CD4-positive, alpha-beta T cell treated with Interleukin-4 for 1 hour (primary cell): ENCODE results near the gene SUPT3H.
A peak's percentile ranks its signal among the peaks of the same experiment; 100 is the strongest.

Experiments used
- DNase-seq, 2 donors: peaks; one replicate each; pipeline ENCODE4 v3.0.0-alpha.2; 2020 to 2022

SUPT3H gene

DNA sequence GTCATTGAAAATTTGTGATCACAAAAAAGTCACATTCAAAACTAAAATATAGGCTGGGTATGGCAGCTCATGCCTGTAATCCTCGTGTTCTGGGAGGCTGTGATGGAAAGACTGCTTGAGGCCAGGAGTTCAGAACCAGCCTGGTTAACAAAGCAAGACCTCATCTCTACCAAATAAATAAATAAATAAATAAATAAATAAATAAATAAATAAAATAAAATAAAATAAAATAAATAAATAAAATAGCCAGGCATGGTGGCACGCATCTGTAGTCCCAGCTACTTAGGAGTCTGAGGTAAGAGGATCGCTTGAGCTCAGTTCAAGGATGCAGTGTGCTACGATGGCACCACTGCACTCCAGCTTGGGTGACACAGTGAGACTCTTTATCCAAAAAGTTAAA lies 392.7 kb downstream of the SUPT3H start:
- no peak for DNase-seq

DNA sequence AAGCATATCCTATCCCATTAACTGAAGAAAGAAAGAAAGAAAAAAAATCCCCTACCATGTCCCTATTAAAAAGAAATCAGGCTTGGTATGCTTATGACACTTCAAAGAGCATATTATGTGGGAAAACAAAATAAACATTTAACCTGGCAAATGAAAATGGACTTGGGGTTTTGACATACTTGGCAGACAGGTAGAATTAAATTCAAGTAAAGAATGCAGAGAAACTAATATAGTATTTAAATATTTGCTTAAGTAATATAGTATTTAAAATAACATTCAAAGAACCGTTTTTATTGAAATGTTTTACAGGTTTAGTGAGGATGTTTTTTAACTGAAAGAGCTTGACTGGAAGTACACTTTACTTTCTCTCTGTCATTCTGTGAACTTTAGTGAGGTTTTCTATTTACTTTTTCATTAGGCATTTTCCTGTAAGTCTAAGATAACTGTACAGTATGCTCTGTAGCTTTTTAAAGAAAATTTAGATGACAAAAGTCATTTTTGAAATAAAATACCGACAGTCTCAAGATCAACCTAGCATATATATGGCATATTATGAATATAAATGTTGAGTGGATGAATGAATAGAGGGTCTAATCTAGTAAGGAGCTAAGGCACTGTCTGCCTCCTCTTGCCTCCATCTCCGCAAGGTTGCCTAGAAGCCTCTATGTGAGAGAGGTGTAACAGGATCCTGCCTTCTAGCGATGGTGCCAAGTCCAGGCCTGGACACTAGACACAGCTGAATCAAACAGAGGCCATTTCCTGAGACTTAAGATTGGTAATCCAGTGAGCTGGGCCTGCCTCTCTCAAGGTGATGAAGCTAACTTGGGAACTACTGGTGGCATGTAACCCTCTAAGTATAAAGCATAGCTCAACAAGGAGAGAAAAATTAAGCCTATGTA lies 394.0 kb downstream of the SUPT3H start:
- no peak for DNase-seq

DNA sequence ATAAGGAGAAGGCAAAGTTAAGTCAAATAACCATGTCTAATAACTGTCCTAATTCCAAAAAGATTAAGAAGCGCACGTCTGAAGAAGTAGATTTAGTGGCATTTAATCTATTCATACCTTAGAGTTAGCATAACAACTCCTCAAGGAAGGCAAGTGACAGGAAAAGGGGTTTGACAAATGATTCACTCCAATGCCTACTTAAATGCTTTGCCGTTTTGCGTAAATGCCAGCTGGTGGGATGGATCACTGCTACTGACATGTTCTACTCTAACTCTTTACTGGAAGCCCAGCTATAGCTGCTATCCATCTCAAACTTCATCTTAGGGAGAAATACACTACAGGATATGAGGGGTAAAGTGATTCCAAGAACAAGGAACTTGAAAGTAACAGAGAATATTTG lies 396.9 kb downstream of the SUPT3H start:
- DNase-seq, result no peak

DNA sequence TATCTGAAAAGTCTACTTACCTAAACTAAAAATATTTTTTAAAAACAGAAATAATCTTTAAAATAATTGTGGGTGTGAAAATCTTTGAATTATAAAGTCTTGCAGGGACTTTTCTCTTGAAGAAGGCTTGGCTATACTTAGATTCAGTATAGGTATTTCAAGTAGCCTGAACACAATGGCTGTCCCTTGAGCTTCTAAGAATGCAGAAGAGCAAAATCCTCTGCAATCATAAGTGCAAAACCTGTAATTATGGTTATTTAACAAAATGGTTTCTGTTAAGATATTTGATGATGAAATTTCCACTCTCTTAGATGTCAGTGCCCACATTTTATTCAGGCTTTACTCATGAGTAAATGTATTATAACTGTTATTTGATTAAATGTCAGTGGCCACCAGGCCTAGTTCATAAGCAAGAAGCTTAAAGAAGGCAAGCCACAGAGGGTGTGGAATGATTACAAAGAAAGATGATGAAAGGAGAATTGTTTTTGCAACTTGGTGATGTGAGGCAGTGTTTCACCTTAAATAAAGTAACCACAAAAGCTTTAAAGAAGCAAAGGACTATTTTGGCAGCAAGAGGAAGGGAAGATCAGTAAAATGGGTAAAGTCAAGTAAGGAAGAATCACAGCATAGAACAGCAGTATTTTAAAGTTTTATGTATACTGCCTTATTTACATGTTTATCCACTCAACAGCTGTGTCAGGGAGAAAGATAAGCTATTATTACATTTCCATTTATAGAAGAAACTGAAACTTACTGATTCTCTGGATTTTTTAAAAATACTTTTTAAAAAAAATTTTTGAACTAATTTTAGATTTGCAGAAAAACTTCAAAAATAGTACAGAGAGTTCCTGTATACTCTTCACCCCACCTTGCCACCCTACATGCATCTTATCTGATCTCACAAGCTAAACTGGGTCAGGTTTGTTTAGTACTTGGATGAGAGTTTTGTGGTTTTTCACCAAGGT lies 400.8 kb downstream of the SUPT3H start:
- peak in 1 of 2 donors; percentile 70 for DNase-seq

DNA sequence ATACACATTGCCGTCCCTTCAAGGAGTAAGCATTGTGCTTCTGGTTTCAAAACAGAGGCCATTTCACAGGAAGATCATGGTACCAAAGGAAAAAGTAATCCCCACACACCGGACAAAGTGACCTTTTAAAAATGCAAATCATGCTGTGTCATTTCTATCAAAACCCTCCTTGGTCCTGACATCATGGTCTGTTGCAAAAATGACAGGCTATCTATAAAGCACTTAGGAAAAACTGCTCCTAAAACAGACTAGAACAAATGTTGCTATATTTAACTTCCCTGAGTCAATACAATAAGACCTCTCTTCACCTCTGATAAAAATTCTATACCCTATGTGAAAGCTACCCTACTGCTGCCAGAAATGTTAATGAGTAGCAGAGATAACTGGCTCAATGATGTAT lies 403.2 kb downstream of the SUPT3H start:
- no peak for DNase-seq

DNA sequence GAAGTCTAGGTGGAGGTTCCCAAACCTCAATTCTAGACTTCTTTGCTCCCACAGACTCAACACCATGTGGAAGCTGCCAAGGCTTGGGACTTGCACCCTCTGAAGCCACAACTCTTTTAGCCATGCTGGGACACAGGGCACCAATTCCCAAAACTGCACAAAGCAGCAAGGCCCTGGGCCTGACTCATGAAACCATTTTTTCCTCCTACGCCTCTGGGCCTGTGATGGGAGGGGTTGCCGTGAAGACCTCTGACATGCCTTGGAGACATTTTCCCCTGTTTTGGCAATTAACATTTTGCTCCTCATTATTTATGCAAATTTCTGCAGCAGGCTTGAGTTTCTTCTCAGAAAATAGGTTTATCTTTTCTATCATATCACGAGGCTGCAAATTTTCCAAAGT lies 405.0 kb downstream of the SUPT3H start:
- no peak for DNase-seq

DNA sequence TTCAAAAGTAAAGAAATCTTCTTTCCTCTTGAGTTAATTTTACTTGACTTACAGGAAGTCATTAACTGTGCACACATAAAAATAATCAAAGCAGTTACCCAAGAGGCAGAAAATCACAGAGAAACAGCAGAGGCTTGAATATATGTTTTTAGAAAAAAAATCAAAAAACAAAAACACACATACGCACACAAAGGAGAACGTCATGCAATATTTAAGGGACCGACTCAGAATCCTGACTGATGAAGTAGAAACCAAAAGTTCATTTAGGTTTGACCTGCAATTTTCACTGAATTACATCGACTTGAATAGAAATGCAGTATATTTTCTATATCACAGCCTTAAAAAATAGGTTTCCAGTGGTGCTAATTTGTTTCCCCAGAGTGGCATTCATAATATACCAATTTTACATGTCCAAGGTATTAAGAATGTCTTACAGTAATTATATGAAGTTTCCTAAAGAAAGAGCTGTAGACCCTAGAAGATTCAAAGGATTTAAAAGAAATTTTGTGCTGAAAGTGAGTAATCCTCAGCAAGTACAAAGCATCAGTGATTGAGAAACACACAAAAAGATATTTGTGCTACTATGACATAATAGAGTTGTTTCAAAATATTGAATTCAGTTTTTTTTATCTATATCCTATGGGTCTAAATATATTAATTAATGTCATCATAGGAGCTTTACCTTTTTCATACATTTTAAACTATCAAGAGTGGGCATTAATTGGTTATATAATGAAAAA lies 408.1 kb downstream of the SUPT3H start:
- DNase-seq, result no peak

DNA sequence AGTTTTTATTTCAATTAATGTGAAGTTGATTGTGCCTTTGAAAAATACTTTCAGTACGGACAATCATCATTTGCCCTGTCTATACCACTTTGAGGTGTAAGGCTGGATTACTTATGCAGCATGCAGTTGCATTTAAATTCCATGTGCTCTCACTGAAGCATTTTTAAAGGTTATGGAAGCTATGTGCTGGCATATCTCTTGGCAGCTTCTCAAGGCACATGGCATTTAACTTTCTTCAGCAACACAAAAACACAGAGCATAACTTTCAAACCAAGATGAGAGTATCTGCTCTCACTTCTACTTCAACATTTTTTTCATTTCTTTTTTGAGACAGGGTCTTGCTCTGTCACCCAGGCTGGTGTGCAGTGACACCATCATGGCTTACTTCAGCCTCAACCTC lies 410.3 kb downstream of the SUPT3H start:
- no peak for DNase-seq

DNA sequence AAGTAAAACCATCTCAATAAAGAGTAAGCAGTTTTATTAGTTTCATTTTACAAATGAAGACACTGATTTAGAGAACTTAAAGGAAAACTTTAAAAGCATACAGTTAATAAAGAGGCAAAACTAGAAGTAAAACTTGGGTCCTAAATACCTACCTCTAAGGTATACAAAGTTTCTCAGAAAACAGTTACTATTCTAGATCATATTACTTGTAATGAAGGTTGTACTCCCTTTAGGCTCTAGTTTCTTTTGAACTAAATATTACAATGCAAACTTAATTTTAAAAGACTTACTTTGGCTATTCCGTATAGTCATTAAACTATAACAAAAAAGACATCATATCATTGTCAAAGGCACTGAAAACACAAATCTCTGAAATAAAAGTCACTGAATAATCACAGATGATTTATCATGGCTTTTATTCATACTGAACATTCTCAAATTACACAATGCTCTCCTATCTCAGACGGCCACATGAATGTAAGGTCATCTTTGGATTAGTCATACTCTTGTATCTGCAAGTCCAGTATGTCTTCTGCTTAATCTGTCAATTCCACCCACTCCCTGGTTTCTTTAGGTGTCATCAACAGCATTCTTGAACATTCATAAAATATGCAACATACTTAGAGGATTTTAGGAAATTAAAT lies 411.2 kb downstream of the SUPT3H start:
- DNase-seq, result no peak

DNA sequence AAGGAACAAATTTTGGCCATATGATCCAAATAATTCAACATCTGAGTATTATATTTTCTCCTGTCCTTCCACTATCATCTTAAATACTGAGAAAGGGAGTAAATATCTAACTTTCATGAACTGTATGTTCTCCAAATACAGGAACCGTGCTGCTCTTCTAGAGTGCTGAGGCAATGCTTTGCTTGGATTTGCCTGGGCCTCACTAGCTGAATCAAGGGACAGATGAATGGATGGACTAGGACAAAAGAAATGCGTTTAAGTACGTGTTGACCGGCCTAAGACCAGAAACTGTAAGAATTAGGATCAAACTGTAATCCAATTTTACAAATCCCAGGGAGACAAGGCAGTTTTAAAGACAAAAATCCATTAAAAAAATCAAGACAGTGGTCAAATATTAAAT lies 412.0 kb downstream of the SUPT3H start:
- DNase-seq, result no peak

DNA sequence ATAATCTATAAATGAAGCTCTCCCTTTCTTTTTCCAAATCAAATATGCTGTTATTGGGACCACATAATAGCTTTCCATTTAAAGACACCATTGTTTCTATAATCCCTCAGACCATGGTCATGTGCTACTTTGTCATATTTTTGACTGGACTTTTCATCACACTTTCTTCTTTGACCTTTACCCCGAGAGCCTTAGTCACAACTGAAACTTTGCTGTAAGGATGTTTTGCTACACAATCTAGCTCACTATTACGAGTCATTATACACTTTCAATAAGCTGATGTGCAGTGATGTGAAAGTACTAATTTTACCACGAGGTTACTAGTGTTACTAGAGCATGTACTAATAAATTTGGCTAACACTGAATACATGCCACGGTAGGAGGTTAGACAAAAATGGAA lies 416.8 kb downstream of the SUPT3H start:
- DNase-seq, result no peak

DNA sequence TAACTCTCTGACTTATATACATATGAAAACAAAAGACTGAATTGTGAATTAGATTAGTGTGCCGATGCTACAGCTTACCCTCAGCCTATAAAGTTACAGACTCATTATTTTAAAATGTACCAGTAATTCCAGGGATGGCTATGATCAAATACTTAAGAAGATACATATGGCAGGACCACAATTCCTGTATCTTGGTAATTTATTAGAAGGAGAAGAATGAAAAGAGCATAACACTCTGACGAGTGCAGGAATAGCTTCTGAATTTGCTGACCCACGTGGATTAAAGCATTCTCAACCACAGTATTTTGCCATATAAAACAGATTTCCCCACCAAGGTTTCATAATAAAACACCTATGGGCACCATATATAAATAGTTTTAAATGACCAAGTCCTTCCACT lies 418.1 kb downstream of the SUPT3H start:
- no peak for DNase-seq

DNA sequence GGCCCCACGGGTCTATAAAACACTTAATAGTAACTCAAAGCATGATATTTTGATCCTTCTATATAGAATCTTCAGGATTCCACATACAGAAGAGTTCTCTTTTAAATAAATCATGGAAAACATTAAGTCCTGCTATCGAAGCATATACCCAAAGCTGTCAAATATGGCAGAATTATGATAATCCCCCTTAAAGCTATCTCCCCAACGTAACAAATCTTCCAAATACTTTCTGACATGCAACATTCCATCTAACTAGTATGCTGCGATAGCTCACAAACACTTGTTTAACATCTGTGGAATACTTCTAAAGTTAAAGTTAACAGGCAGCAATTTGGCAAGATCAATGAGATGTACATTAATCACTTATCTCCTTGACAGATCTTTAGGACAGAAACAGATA lies 420.6 kb downstream of the SUPT3H start:
- DNase-seq, result no peak

DNA sequence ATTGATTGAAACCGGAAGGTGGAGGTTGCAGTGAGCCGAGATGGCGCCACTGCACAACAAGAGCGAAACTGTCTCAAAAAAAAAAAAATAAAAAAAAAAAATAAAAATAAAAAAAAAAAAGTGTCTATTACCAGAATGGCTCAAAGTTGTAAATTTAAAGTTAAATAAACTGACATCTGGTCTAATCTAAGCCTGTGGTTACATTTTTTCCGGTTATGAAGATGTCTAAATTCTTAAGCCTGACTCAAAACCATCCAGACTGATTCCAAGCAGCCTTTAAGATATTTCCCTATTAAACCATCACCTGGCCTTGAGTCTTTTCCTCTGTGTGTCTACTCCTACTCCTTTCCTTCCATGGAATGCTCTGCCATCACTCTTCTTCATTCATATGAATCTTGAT lies 421.3 kb downstream of the SUPT3H start:
- no peak for DNase-seq

DNA sequence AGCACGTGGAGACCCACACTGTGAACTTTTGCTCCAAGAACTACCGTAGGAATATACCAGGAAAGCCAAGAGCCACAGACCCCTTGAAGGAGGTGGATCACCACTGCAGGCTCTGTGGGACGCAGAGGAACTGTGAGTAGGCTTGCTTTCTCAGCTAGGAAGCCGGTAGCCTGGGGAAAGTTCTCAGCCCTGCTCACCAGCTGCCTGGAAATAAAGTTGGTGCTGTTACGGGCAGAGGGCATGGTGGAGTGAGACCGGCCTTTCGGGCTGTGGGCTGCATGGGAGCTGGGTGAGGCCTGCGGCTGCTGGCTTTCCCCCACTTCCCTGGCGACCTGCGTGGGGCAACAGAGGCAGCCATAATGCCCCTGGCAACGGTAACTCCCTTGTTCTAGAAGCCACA lies 422.6 kb downstream of the SUPT3H start:
- no peak for DNase-seq

DNA sequence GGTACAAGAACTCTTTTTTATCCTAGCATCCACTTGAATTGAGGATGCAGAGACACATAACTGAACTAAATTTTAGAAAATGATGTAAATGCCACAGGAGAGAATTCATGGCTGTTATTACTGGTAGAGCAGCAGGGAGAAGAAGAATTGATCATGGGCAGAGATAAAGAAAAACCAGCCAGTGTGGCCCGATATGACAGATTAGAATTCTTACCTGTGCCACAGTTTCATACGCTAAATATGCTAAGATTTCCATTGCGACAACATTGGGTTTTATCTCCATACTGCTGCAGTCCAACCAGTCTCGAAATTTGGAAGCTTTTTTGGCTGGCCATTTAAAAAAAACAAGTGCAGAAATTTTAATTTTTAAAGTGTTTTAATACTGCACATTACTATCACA lies 423.5 kb downstream of the SUPT3H start:
- no peak for DNase-seq

DNA sequence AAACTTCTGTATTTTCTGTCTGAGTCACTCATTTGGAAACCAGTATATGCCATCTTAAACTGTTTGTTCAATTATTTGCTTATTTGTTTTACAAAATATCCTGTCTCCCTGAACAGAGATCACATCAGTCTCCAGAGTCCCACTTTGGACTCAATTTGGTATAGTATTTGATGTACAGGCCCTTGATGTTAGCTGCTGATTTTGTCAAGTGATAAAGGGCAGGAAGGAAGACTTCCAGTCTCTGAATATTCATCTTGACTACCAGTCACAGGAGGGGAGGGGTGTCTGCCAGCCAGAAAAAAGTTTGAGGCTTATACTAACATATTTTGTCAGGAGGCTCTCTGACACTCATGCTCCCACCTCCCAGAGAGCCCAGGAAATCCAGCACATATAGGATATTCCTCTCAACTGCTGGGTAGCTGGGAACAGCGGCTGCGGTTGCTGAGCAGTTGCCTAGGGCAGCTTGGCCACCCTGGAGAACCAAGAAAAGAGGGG lies 426.4 kb downstream of the SUPT3H start:
- no peak for DNase-seq

DNA sequence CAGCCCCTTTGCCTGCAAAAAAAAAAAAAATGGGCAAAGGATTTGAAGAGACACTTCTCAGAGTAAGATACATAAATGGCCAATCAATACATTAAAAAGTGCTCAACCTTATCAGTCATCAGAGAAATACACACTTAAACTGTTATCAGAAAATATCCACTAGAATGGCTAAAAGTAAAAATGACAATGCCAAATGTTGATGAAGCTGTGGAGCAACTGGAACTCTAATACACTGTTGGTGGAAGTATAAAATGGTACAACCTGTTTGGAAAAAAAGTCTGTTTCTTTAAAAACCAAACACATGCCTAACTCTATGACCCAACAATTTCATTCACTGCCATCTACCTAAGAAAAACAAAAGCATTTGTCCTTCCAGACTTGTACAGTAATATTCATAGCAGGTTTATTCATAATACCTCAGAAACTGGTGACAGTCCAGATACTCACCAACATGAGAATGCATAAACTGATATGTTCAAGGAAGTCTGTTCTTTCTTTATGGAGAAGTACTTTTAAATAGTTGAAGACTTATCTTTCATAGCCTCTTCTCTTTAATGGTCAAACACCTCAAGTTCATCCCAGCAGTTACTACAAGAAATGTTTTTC lies 428.0 kb downstream of the SUPT3H start:
- DNase-seq, result no peak

DNA sequence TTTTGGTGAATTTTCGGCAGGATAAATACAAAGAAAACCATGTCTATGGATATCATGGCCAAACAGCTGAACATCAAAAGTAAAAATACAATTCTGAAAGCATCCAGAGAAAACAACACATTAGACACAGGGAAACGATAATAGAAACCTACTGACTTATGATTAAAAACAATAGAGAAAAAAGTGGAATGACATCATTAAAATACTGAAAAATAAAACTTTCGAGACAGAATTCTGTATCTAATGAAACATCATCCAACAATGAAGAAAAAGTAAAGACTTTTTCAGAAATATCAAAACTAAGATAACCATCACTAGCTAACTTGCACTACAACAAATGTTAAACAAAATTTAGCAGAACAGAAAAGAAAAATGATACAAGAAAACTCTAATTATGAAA lies 434.2 kb downstream of the SUPT3H start:
- no peak for DNase-seq

DNA sequence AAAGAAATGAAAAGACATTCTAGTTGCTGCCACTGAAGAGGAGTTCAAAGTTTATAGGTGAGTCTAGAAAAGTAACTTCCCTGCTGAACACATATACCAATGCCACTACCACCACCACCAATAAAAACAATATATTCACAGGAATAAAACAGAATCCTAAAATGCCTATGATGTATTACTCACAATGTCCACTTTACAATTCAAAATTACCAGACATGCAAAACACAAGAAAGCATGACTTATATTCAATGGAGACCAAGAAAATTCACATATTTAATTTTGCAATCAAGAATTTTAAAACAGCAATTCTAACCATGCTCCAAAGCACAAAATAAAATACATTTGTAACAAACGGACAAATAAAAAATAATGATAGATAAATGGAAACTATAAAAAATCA lies 434.9 kb downstream of the SUPT3H start:
- DNase-seq, result no peak

DNA sequence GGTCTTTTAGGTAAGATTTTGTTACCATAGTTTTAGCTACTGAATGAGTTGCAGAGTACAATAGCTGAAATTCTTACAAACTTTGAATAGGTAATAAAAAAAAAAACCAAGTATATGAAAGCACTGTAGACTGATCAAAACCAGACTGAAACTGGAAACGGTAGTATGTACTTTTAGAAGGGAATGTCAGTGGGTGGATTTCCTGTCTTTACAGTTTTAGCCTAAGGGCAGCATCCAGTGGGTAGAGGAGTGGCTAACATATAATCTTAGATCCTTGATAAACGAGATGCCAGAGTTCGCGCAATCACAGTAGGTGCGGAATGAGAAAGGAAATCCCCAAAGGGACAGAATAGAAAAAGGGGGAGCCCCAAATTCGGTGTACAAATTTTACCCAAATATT lies 435.5 kb downstream of the SUPT3H start:
- DNase-seq, result no peak

DNA sequence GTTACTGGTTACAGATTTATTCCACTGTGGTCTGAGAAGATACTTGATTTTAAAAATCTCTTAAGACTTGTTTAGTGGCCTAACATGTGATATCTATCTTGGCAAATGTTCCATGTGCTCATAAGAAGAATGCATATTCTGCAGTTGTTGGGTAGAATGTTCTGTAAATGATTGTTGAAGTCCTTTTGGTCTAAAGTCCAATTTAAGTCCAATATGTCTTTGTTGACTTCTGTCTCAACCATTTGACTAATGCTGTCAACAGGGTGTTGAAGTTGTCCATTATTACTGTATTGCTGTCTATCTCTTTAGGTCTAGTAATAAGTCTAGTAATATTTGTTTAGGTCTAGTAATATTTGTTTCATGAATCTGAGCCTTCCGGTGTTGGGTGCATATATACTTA lies 437.4 kb downstream of the SUPT3H start:
- DNase-seq, result no peak
